NCI-H2107 (cell line): ENCODE data around the gene PYM1.
"Not testable (repeated sequence)": the region's sequence is repeated elsewhere in the genome, so short reads cannot be mapped to it uniquely, and the experiment has no call there.

Experiments used
- DNase-seq: peaks from one replicate; lab custom pipeline; 2025; lab: John Stamatoyannopoulos, UW

Gene PYM1

GRCh38 chr12:55909513-55909884 is 18.2 kb downstream of the PYM1 start:
- DNase-seq, result no peak

GRCh38 chr12:55908726-55909512 is 18.8 kb downstream of the PYM1 start:
- no peak for DNase-seq

DNA sequence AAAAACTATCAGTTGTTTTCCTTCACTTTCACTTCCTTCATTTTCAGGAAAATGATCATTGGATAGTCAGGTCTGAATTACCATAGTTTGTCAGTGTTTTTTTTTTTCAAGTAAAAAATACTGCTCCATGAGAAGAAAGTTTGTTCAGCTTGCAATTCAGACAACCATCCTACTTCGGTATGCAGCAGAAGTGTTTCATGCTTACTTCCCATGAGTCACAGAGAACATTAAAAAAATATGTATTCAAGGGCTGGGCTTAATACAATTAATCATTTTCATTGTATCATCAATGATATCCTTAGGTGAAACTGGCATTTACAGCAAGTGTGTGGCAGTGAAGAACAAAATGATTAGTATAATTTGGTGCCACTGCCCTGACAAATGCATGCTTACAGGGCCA is 21.6 kb downstream of the PYM1 start:
- no peak for DNase-seq

GRCh38 chr12:55901881-55902490 is 25.7 kb downstream of the PYM1 start:
- no peak for DNase-seq

DNA sequence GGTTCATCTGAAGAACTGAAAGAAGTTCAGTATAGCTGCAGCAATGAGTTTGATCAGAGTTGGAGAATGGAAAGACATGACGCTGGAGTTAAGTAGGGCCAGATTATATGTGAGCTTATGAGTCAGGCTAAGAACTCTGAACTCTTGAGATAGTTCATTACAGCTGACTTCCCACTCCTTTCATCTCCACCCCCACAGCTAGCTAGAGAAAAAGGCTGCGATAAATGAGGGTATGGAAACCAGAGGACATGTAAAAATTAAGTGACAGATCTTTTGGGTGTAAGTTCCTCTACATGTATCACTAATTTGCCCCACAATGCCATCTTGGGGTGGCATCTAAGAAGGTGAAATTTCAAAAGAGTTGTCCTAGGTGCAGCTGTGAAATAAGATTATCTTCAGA is 28.6 kb downstream of the PYM1 start:
- DNase-seq, result no peak

DNA sequence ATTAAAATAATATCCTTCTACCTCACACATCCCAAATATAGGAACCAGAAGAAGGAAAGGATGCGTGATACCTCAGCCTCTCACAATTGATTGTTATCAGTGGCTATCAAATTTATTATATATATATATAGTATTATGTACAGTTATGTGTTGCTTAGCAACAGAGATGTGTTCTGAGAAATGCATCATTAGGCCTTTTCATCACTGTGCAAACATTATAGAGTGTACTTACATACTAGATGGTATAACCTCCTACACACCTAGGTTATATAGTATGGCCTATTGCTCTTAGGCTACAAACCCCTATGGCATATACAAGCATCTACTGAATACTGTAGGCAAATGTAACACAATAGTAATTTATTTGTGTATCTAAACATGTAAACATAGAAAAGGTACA is 34.0 kb downstream of the PYM1 start:
- no peak for DNase-seq

- no peak for DNase-seq
These were observed 36.4 kb downstream of the PYM1 start for GRCh38 chr12:55891310-55891709.

GRCh38 chr12:55885113-55885512 is 42.6 kb downstream of the PYM1 start:
- no peak for DNase-seq

DNA sequence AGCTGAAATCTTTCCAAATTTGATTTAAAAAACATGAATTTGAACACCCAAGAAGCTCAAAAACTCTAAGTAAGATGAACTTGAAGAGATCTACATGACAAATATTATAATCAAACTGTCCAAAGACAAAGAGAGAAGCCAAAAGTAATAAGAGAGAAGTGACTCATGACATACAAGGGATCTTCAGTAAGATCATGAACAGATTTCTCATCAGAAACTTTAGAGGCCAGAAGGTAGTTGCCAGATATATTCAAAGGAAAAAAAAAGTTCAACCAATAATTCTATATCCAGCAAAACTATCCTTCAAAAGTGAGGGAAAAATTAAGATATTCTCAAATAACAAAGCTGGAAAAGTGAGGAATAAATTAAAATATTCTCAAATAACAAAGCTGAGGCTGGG is 49.9 kb downstream of the PYM1 start:
- DNase-seq, result no peak

DNA sequence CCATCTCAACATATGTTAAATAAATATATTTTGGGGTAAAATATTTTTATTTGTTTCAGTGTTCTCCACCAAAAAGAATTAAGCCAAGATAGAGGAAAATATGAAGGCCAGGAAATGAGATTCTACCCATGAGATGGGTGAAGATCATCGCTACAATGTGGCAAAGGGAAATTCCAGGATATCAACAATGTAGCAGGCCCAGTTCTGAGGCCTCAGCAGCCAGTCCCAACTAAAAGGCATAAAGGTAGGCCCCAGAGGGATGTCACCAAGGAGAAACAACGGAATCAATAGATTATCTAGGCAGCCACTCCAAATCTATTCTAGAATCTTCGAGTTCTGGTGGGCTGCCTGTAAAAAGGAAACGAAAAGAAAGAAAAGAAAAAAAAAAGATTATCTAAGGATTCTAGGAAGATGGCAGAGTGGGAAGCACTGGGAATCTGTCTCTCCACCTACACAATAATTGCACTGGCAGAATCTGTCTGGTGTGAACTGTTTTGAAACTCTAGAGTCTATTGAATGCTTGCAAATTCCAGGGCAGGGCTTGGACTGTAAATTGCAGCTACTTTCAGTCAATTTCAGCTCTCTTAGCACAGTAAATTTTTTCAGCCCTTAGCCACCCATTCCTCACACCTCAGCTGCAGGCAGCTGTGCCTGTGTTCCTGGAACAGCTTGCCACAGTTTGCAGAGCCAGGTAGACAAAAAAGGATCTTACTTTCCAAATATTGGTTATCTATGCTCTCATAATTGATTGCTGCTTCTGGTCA is 51.8 kb downstream of the PYM1 start:
- no peak for DNase-seq

- DNase-seq, result no peak
These were observed 53.3 kb downstream of the PYM1 start for GRCh38 chr12:55874443-55874842.

DNA sequence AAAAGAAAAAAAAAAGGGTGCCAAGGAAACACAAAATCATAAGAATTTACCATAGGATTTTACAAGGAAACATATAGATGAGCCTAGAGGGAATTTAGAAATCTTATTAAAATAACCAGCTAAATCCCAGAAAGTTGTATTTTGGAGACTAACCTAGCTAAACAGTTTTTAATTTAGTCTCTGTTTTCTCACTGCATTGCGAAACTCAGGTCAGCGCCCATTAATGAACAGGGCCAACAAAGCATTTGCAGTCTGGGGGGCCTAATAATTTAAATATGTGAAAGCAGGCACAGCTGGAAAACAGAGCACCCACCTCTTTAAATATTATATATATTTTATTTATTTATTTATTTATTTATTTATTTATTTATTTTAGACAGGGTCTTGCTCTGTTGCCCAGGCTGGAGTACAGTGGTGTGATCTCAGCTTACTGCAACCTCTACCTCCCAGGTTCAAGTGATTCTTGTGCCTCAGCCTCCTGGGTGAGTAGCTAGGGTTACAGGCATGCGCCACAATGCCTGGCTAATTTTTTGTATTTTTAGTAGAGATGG is 61.2 kb downstream of the PYM1 start:
- DNase-seq, result not testable (repeated sequence)

- DNase-seq, result no peak
These were observed 62.4 kb downstream of the PYM1 start for GRCh38 chr12:55865327-55865726.

DNA sequence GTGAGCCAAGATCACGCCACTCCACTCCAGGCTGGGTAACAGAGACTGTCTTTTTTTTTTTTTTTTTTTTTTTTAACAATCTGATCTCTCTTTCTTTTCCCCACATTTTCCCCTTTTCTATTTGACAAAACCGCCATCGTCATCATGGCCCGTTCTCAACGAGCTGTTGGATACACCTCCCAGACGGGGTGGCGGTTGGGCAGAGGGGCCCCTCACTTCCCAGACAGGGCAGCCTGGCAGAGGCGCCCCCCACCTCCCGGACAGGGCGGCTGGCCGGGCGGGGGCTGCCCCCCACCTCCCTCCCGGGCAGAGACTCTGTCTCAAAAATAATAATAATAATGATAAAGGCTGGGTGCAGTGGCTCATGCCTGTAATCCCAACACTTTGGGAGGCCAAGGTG is 64.8 kb downstream of the PYM1 start:
- DNase-seq, result not testable (repeated sequence)

DNA sequence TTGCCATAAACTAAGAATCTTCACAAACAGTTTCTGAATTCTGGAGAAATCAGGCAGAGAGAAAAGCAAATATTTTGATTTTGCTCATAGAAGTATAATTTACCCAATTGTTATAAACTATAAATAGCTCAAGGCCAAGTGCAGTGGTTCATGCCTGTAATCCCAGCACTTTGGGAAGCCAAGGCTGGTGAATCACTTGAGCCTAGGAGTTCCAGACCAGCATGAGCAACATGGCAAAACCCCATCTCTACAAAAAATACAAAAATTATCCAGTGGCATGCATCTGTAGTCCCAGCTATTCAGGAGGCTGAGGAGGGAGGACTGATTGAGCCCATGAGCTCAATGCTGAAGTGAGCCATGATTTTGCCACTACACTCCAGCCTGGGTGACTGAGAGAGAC is 65.4 kb downstream of the PYM1 start:
- DNase-seq, result no peak

DNA sequence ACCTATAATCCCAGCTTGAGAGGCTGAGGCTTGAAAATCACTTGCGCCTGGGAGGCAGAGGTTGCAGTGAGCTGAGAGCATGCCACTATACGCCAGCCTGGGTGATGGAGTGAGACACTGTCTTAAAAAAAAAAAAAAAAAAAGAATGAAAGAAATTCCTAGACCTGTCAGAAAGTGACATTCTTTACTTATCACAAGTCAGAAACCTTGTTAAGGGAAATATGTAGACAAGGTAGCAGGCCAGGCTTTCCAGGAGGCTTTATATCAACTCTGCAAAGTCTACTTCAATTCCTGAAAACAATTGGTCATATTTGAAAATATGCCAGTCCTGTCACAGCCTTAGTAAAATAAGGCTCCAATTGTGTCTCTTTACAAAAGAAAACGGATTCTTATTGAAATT is 65.8 kb downstream of the PYM1 start:
- DNase-seq, result no peak

DNA sequence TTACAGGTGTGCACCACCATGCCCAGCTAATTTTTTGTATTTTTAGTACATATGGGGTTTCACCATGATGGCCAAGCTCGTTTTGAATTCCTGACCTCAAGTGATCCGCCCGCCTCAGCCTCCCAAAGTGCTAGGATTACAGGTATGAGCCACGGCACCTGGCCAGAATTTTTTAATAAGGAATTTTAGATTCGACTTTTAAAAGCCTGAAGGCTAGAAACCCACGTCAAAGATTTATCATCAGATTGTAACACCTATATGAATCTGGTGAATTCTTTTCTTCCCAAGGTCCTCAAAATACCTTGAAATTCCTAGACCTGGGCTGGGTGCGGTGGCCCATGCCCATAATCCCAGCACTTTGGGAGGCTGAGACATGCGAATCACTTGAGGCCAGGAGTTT is 66.3 kb downstream of the PYM1 start:
- no peak for DNase-seq

DNA sequence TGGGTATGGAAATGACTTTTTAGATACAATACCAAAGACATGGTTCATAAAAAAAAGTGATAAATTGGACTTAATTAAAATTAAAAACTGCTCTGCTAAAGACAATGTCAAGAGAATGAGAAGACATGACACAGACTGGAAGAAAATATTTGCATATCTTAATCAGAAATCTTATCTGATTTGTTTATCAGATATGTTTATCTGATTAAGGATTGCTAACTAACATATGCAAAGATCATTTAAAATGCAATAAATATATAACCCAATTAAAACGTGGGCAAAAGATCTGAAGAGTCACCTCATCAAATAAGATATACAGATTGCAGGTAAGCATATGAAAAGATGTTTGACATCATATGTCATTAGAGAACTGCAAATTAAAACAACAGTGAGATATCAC is 75.0 kb downstream of the PYM1 start:
- DNase-seq, result no peak
